Measurements from ENCODE around the gene SCNN1G.
A peak's percentile ranks its signal among the peaks of the same experiment; 100 is the strongest.

The SCNN1G gene

DNA sequence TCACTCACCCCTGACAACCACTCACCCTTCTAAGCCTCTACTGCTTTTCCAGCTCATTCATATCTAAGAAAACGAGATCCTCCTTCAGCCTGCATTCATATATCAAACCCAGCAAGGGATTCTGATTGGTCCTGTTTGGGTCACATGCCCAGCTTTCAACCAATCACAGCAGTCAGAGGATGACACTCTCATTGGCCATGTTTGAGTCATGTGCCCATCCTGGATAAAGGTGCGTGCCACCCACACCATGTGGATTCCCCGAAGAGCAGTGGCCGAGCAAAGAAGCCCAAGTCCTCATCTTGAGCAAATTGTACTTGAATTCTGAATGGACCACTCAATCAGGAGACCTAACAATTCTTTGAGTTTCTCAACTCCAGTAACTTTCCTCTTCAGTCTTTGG, 45.0 kb downstream of the SCNN1G start:
- TF ChIP-seq, protein P1, sequence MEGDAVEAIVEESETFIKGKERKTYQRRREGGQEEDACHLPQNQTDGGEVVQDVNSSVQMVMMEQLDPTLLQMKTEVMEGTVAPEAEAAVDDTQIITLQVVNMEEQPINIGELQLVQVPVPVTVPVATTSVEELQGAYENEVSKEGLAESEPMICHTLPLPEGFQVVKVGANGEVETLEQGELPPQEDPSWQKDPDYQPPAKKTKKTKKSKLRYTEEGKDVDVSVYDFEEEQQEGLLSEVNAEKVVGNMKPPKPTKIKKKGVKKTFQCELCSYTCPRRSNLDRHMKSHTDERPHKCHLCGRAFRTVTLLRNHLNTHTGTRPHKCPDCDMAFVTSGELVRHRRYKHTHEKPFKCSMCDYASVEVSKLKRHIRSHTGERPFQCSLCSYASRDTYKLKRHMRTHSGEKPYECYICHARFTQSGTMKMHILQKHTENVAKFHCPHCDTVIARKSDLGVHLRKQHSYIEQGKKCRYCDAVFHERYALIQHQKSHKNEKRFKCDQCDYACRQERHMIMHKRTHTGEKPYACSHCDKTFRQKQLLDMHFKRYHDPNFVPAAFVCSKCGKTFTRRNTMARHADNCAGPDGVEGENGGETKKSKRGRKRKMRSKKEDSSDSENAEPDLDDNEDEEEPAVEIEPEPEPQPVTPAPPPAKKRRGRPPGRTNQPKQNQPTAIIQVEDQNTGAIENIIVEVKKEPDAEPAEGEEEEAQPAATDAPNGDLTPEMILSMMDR (conservative IDR thresholded peaks at IDR 0.05; ENCODE audit: low read depth), result no peak
- H3K27ac ChIP-seq, result no peak overlapping the region
- POLR2A ChIA-PET (ENCODE audit: low non-redundant PET), result interaction anchor here (0.6 kb wide), 1 partner anchor 15 kb away, joined by 3 read pairs; no protein-coding TSS in a partner anchor
- peak; percentile 43 for DNase-seq (ENCODE audit: low spot score)
- CTCF ChIA-PET, result no interaction called here

DNA sequence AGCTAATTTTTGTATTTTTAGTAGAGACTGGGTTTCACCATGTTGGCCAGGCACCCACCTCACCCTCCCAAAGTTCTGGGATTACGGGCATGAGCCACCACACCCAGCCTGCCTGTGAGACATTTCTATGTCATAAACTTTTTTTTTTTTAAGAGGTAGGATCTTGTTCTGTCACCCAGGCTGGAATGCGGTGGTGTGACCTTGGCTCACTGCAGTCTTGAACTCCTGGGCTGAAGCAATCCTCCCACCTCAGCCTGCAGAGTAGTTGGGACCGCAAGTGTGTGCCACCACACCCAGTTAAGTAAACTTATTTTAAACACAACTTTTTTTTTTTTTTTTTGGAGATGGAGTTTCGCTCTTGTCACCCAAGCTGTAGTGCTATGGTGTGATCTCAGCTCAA, 47.2 kb downstream of the SCNN1G start:
- DNase-seq (ENCODE audit: low spot score), result no peak
- ChIA-PET POLR2A (ENCODE audit: low non-redundant PET) (no interaction called here), CTCF (interaction anchor here (0.7 kb wide), 1 partner anchor 44 kb away, joined by 4 read pairs; no protein-coding TSS in a partner anchor)
- H3K27ac ChIP-seq, result no peak overlapping the region
- TF ChIP-seq, protein P1 (conservative IDR thresholded peaks at IDR 0.05; ENCODE audit: low read depth), result no peak

DNA sequence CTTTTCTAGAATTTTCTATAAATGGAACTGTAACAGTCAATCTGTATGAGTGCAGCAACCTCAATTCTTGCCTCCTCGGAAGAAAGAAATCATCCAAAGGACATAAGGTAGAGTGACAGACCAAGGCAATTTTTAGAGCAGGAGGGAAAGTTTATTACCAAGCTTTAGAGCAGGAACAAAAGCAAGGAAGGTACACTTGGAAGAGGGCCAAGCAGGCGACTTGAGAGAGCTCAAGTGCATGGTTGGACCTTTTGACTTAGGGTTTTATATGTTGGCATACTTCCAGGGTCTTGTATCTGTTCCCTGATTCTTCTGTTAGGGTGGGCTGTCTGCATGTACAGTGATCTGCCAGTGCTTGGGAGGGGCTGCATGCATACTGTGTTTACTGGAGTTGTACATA, 50.3 kb downstream of the SCNN1G start:
- ChIA-PET CTCF (interaction anchor here (0.6 to 1.1 kb wide), 2 partner anchors 13 kb away, joined by 3 read pairs; no protein-coding TSS in a partner anchor), POLR2A (ENCODE audit: low non-redundant PET) (no interaction called here)
- TF ChIP-seq, protein P1 (conservative IDR thresholded peaks at IDR 0.05; ENCODE audit: low read depth), result no peak
- DNase-seq (ENCODE audit: low spot score), result no peak
- no peak overlapping the region for H3K27ac ChIP-seq

DNA sequence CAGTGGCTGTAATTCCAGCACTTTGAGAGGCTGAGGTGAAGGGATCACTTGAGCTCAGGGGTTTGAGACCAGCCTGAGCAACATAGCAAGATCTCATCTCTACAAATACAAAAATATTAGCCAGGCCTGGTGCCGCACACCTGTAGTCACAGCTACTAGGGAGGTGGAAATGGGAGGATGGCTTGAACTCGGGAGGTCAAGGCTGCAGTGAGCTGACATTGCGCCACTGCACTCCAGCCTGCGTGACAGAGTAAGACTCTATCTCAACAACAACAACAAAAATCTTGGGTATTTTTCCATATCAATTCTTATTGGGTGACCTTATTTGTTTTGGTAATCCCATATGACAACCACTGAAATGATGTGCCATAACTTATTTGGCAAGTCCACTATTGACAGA, 52.6 kb downstream of the SCNN1G start:
- CTCF ChIA-PET, result interaction anchor here (0.6 kb wide), 1 partner anchor 10 kb away, joined by 3 read pairs; no protein-coding TSS in a partner anchor
- TF ChIP-seq, protein P1 (conservative IDR thresholded peaks at IDR 0.05; ENCODE audit: low read depth), result no peak
- POLR2A ChIA-PET (ENCODE audit: low non-redundant PET), result no interaction called here

DNA sequence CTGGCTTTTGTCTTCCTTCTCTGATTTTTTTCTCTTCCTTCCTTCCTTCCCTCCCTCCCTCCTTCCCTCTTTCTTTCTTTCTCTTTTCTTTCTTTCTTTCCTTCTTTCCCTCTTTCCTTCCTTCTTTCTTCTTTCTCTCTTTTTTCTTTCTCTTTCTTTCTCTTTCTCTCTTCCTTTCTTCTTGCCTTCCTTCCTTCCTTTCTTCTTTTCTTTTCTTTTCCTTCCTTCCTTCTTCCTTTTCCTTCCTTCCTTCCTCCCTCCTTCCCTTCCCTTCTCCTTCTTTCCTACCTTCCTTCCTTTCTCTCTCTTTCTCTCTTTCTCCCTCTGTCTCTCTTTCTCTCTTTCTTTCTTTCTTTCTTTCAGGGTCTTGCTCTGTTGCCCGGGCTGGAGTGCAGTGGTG, 54.4 kb downstream of the SCNN1G start:
- DNase-seq (ENCODE audit: low spot score), result no peak
- POLR2A ChIA-PET (ENCODE audit: low non-redundant PET), result no interaction called here
- TF ChIP-seq, protein P1 (conservative IDR thresholded peaks at IDR 0.05; ENCODE audit: low read depth), result no peak
- CTCF ChIA-PET, result no interaction called here
- H3K27ac ChIP-seq, result no peak overlapping the region

More for the DNA sequence above, 52.6 kb downstream of the SCNN1G start:
- DNase-seq (ENCODE audit: low spot score), result no peak
- no peak overlapping the region for H3K27ac ChIP-seq

DNA sequence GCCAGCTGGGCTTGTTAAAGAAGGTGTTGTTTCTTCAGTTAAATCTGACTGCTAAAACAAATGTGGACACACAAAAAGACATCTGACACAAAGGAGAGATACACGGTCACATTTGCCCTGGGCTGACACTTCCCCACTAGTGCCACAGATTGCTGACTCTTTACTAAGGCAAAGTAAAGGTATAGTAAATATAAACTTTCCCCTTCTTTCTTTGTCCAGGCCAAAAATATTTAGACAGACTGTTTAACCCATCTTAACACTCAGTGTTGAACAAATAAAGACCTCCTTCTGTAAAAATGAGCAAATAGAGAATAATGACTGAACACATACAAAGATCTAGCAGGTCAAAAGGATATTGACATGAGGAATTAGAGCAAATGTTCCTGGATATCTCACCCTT, 58.4 kb downstream of the SCNN1G start:
- no peak overlapping the region for H3K27ac ChIP-seq
- CTCF ChIA-PET, result no interaction called here
- TF ChIP-seq, protein P1 (conservative IDR thresholded peaks at IDR 0.05; ENCODE audit: low read depth), result no peak
- DNase-seq (ENCODE audit: low spot score), result no peak
- POLR2A ChIA-PET (ENCODE audit: low non-redundant PET), result no interaction called here
